AG10803 (cell line): ENCODE data around the gene EMILIN2.

ENCODE experiments used
- DNase-seq: peaks from one replicate; pipeline ENCODE4 v3.0.0; 2010; ENCODE audit warnings: low read depth
- H3K4me3 ChIP-seq: 2 replicates; pipeline ENCODE4 v1.5.1; 2011; ENCODE audit warnings: mild to moderate bottlenecking, low read length, control low read depth
- CTCF ChIP-seq: conservative IDR thresholded peaks from 2 replicates; pipeline ENCODE4 v1.5.1; 2011; ENCODE audit warnings: mild to moderate bottlenecking, low read length, control low read depth, inconsistent platforms

Gene EMILIN2

DNA sequence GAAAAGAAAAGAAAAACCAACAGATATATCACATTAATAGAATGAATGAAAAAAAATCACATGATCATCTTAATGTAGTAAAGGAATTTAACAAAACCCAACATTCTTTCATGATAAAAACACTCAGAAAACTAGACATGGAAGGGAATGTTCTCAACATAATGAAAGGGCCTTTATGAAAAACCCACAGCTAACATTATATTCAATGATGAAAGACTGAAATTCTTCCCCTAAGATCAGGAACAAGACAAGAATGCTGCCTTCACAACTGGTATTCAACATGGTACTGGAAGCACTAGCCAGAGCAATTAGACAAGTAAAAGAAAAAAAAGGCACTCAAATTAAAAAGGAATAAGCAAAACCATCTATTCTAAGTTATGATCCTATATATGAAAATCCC, 28.5 kb upstream of the EMILIN2 start:
- H3K4me3 ChIP-seq, result no peak overlapping the region
- DNase-seq, result no peak
- TF ChIP-seq CTCF, result no peak

DNA sequence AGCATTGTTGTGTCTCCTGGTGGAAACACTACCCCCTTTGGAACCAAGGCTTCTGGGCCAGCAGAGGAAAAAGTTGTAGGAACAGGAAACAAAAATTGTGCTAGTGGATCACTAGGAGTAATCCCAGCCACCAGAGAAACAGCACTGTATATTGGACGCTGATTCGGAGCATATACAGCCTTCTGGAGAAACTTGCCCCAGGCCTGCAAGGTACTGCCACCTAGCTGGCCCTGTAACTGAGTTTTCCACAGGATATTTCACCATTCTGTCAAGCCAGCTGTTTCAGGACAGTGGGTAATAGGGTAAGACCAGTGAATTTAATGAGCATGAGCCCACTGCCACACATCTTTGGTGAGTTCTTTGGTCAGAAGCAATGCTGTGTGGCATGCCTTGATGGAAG, 25.1 kb upstream of the EMILIN2 start:
- no peak overlapping the region for H3K4me3 ChIP-seq
- no peak for DNase-seq

DNA sequence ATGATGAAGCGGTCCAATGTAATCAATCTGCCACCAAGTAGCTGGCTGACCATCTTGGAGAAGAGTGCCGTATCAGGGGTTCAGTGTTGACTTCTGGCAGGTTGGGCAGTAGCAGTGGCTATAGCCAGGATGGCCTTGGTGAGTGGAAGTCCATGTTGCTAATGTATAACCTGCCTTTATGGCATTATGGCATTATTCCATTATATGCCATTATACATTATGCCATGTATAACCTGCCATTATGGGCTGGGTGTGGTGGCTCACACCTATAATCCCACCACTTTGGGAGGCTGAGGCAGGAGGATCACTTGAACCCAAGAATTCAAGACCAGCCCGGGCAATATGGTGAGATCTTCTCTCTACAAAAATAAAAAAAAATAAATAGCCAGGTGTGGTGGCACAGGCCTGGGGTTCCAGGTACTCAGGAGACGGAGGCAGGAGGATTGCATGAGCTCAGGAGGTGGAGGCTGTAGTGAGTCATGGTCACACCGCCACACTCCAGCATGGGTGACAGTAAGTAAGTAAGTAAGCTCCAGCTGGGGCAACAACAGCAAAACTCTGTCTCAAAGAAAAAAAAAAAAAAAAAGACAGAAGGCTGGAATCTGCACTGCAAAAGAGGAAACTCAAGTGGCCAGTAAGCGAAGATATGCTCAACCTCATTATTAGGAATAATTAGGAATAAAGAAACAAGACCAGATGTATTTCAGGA, 24.4 kb upstream of the EMILIN2 start:
- H3K4me3 ChIP-seq, result no peak overlapping the region
- DNase-seq, result no peak
- TF ChIP-seq CTCF, result no peak

More for the DNA sequence above, 25.1 kb upstream of the EMILIN2 start:
- no peak for TF ChIP-seq CTCF

- no peak for DNase-seq
- no peak for TF ChIP-seq CTCF
- H3K4me3 ChIP-seq, result no peak overlapping the region
These were observed 23.6 kb upstream of the EMILIN2 start for GRCh38 chr18:2823202-2823601.

GRCh38 chr18:2823966-2824365, 22.8 kb upstream of the EMILIN2 start:
- DNase-seq, result no peak
- H3K4me3 ChIP-seq, result no peak overlapping the region
- no peak for TF ChIP-seq CTCF

- TF ChIP-seq CTCF, result no peak
- no peak for DNase-seq
- no peak overlapping the region for H3K4me3 ChIP-seq
These were observed 21.9 kb upstream of the EMILIN2 start for GRCh38 chr18:2824865-2825264.

DNA sequence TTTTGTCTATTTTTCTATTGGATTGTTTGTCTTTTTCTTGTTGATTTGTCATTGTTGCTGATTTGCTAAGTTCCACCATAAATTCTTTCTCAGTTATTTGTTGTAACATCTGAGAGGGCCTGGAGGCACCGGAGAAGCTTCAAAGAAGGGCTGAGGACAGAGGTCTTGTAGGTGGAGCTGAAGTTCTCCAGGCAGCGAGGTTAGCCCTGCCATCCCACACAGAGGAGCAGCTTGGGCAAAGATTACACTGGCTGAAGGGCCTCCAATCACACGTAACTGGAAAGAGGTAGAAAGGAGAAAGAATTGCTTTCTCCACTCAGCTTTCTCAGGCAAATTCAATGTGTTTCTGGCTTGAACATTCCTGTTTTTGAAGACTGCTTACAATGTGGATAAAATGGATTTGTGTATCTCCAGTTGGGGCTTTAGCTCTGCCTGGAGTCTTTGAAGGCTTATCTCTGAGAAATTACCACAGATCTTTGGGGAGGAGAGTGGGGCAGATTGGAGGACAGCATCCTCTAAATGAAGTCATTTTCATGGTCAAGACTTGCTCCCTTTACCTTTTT, 21.1 kb upstream of the EMILIN2 start:
- DNase-seq, result no peak
- no peak for TF ChIP-seq CTCF
- no peak overlapping the region for H3K4me3 ChIP-seq
